ENCODE measurements around the gene CNFN. TPM values are rescaled to one million over a fixed set of nuclear protein-coding genes. Genes with fewer than 3 reads are reported as not detected.
A peak's percentile ranks its signal among the peaks of the same experiment; 100 is the strongest.

CNFN gene
- total RNA-seq, 1 experiment from 2014 or later: 7.1 TPM

DNA sequence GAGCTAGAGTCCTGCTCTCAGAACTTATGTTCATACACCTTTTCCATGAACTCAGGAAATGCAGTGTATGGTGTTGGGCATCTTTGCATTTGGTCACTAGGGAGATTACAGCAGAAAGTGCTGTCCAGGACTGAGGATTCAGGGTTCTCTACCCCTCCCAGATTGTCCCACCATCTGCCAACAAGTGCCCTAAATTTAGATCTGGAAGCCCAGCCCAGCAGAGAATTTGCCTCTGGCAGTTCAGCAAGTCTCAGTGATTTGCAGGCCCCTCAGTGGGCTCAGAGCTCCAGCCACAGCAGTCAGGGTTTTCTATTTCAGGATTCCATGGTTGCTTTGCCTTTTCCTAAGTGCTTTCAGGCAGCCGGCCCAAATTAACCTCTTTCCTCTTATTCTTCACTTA, 23.4 kb downstream of the CNFN start:
- Histone ChIP-seq H3K56ac (ENCODE audit: insufficient read length, low read depth, low read length) (no peak overlapping the region), H3K27me3 (ENCODE audit: insufficient read depth, low read length) (no peaks in the 10 kb centered on the region), H2BK120ac (ENCODE audit: low read depth, low read length, poor library complexity, severe bottlenecking) (no peak overlapping the region), H3K9ac (ENCODE audit: extremely low read depth, insufficient read length, low read length) (no peak overlapping the region), H3K23ac (ENCODE audit: insufficient read length, low read depth, low read length) (no peak overlapping the region), H3K14ac (ENCODE audit: insufficient read depth, low read length) (no peak overlapping the region), H3K9me3 (ENCODE audit: control insufficient read depth, low read depth, low read length) (peaks cover 6% of the 10 kb centered on the region), H3K27ac (ENCODE audit: insufficient read length, low read depth, low read length) (no peak overlapping the region), H3T11ph (ENCODE audit: low read length) (no peak overlapping the region), H3K79me2 (ENCODE audit: insufficient read depth, low read length) (no peaks in the 10 kb centered on the region), H4K5ac (ENCODE audit: insufficient read length, low read depth, low read length) (no peak overlapping the region), H2AFZ (ENCODE audit: low read length) (no peak overlapping the region), H3K4ac (ENCODE audit: low read depth, low read length) (no peak overlapping the region), H4K8ac (replicated peaks; ENCODE audit: insufficient read length, low read depth, low read length) (no peak overlapping the region), H2AK5ac (ENCODE audit: insufficient read length, low read length) (no peak overlapping the region), H2BK5ac (ENCODE audit: insufficient read length, low read length) (no peak overlapping the region), H2BK12ac (ENCODE audit: insufficient read length, low read depth, low read length) (no peak overlapping the region), H2BK15ac (ENCODE audit: low read depth, low read length) (no peak overlapping the region), H3K79me1 (ENCODE audit: insufficient read depth, low read depth, low read length, poor library complexity, severe bottlenecking) (no peaks in the 10 kb centered on the region), H2BK20ac (ENCODE audit: low read depth, low read length, poor library complexity, severe bottlenecking) (no peak overlapping the region), H3K23me2 (ENCODE audit: insufficient read length, low read depth, low read length, poor library complexity, severe bottlenecking) (peaks cover 3% of the 10 kb centered on the region), H3K4me2 (ENCODE audit: insufficient read depth, insufficient read length, low read length) (no peak overlapping the region), H3K18ac (ENCODE audit: insufficient read length, low read depth, low read length) (no peak overlapping the region), H4K20me1 (ENCODE audit: control insufficient read depth, insufficient read depth, insufficient read length) (no peaks in the 10 kb centered on the region), H3K4me1 (ENCODE audit: insufficient read depth, low read length) (peaks cover 5% of the 10 kb centered on the region; the same call in 1 of the 2 replicates), H4K91ac (ENCODE audit: insufficient read length, low read depth, low read length) (no peak overlapping the region)
- Mint-ChIP-seq H3K9me3 (peaks cover 8 to 9% of the 10 kb centered on the region in 2 experiments), H3K36me3 (ENCODE audit: insufficient read depth in 1 of 3, low read depth in 3 of 3) (peaks cover 37 to 41% (median 37%) of the 10 kb centered on the region in 3 experiments), H3K27ac (peak overlapping the region in 2 of 3 experiments; percentile 65 to 83; a peak in 2 of 7 replicates), H3K4me3 (no peak overlapping the region), H3K4me1 (peaks cover 38 to 55% of the 10 kb centered on the region in 2 experiments), H3K27me3 (ENCODE audit: low read depth) (peaks cover 1% of the 10 kb centered on the region; the same call in 1 of the 2 replicates)
- TF ChIP-seq, protein P1, sequence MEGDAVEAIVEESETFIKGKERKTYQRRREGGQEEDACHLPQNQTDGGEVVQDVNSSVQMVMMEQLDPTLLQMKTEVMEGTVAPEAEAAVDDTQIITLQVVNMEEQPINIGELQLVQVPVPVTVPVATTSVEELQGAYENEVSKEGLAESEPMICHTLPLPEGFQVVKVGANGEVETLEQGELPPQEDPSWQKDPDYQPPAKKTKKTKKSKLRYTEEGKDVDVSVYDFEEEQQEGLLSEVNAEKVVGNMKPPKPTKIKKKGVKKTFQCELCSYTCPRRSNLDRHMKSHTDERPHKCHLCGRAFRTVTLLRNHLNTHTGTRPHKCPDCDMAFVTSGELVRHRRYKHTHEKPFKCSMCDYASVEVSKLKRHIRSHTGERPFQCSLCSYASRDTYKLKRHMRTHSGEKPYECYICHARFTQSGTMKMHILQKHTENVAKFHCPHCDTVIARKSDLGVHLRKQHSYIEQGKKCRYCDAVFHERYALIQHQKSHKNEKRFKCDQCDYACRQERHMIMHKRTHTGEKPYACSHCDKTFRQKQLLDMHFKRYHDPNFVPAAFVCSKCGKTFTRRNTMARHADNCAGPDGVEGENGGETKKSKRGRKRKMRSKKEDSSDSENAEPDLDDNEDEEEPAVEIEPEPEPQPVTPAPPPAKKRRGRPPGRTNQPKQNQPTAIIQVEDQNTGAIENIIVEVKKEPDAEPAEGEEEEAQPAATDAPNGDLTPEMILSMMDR (conservative IDR thresholded peaks at IDR 0.05): no peak
- no CpG with 5 or more reads among the region's 1 CpG for WGBS (ENCODE audit: extremely low coverage, insufficient read length, low lambda C conversion rate)
- DNase-seq: no peak

All from H9 (cell line).